ENCODE measurements around the gene ZNF143.
"Not testable (repeated sequence)": the region's sequence is repeated elsewhere in the genome, so short reads cannot be mapped to it uniquely, and the experiment has no call there.

Gene ZNF143

DNA sequence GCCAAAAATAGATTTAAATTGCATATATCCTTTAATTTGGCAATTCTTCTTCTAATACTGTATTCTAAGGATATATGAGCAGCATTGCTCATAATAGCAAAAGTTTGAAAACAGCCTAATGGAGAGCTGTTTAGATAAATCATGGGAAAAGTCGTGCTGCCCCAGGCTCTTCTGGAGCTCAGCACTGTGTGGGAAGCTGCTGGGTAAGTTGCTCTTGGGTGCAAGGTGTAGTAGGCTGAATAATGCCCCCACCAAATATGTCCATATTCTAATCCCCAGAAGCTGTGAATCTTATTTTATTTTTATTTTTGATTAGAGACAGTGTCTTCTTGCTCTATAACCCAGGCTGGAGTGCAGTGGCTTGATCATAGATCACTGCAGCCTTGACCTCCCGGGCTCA is 77.7 kb downstream of the ZNF143 start:
- DNase-seq (ENCODE audit: low read depth in 2 of 2), result no peak

DNA sequence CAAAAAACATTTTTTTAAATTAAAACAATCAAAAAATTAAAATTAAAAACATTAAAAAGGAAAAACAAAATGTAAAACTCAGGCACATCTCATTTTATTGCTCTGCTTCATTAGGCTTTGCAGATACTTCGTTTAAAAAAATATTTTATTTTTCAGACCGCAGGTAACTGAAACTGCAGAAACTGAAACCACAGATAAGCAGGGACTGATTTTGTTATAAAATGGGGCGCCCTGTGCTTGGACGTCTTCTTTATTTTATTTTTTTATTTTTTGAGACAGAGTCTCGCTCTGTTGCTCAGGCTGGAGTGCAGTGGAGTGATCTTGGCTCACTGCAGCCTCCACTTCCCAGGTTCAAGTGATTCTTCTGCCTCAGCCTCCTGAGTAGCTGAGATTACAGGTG is 88.4 kb downstream of the ZNF143 start:
- DNase-seq (ENCODE audit: low read depth in 2 of 2), result not testable (repeated sequence)

DNA sequence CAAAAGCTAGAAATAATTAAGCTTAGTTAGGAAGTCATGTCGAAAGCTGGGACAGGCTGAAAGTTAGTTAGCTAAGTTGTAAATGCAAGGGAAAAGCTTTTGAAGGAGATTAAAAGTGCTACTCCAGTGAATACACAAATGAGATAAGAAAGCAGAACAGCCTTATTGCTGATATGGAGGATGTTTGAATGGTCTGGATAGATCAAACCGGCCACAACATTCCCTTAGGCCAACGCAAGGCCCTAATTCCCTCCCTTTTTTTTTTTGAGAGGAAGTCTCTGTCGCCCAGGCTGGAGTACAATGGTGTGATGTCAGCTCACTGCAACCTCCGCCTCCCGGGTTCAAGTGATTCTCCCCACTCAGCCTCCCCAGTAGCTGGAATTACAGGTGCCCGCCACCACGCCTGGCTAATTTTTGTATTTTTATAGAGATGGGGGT is 89.4 kb downstream of the ZNF143 start:
- DNase-seq (ENCODE audit: low read depth in 2 of 2), result no peak

DNA sequence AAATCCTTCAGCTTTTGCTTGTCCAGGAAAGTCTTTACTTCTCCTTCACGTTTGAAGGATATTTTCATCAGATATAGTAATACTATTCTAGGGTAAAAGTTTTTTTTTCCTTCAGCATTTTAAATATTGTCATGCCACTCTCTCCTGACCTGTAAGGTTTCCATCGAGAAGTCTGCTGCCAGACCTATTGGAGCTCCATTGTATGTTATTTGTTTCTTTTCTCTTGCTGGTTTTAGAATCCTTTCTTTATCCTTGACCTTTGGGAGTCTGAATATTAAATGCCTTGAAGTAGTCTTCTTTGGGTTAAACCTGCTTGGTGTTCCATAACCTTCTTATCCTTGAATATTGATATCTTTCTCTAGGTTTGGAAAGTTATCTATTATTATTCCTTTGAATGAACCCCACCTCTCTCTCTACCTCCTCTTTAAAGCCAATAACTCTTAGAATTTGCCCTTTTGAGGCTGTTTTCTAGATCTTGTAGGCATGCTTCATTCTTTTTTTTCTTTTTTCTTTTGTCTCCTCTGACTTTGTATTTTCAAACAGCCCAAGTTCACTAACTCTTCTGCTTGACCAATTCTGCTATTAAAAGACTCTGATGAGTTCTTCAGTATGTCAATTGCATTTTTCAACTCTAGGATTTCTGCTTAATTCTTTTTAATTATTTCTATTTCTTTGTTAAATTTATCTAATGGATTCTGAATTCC is 100.6 kb downstream of the ZNF143 start:
- DNase-seq (ENCODE audit: low read depth in 2 of 2), result no peak

DNA sequence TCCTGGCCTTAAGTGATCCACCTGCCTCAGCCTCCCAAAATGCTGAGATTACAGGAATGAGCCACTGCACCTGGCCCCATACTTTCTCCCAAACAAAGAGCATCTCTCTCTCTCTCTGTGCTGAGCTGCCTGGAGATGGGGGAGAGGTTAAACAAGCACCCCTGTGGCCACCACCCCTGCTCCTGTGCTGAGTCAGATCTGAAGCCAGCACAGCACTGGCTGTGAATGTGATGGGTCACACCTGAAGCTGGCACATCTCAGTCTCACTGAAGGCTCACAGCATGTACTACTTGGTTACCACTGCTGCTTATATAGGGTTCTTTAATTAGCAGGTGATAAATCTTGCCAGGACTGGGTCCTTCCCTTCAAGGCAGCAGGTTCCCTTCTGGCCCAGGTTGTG is 101.9 kb downstream of the ZNF143 start:
- DNase-seq (ENCODE audit: low read depth in 2 of 2), result no peak

DNA sequence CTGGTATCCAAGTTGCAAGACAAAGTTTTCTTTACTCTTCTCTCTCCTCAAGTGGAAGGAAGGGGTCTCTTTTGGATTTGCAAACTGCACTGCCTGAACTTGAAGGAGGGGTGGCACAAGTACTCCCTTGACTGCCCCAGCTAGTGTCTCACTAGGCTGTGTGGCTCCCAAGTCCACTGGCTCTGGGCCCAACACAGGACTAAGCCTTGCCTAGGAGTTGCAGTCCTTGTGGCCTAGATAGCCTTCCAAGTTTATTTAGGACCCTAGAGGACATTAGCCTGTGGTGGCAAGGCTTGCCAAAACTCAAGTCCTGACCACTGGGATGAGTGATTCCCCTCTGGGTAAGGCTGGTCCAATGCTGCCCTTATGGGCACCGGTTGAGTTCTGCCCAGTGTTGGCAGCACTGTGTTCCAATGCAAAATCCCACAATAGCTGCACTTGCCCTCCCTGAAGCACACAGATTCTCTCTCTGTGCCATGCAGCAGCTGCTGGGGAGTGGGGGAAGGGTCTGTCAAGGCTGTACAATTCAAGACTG is 102.5 kb downstream of the ZNF143 start:
- no peak for DNase-seq (ENCODE audit: low read depth in 2 of 2)

DNA sequence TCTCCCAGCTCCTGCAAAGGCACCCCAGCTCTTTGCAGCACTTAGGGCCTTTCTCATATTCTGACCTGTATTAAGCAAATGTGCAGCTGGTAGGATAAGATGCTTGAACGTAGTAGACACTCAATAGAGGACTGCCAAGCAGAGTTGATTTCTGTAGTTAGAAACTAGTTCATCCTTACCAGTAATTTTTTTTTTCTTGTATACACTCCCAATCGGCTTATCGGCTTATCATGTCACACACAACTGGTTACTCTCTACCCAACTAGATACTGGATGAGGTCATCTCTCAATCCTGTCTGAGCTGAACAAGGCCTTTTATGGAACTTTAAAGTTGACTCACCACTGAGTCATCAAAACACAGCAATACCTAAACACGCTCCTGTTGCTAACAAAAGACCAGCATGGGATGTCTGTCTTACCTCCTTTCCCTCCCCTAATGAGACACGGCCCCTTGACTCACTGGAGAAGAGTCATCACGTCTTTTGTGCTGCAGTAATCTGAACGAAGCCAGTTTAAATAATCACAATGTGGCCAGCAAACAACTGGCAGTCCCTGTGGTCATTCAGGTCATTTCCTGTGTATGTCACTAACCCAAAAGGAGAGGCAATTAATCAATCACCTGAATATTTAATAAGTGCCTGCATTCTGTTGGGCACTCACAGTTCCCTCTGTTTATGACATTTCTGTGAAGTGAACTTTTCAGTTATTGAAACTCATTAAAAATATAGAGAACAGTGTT is 105.2 kb downstream of the ZNF143 start:
- peak; percentile 28 to 50 for DNase-seq (ENCODE audit: low read depth in 2 of 2)

DNA sequence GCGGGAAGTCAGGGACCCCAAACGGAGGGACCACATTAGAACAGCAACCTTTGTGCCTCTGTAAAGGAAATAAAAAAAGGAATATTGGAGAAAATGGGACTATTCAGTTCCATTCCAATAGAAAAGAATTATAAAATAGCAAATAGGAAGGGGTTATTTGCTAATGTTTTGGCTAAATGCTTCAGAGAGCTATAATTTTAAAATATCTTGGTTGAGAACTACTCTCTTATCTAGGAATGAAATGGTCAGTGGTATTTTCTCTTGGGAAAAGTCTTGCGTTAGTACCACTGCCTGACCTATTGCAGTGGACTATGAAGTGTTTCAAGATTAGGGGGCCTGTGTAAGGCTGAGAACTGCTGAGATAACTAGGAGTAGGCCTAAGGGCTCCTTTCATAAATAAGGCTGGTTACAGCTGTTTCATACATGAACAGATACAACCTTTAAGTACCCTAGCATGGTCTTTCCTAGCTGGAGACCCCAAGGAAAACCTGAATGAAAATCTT is 105.8 kb downstream of the ZNF143 start:
- DNase-seq (ENCODE audit: low read depth in 2 of 2), result no peak

DNA sequence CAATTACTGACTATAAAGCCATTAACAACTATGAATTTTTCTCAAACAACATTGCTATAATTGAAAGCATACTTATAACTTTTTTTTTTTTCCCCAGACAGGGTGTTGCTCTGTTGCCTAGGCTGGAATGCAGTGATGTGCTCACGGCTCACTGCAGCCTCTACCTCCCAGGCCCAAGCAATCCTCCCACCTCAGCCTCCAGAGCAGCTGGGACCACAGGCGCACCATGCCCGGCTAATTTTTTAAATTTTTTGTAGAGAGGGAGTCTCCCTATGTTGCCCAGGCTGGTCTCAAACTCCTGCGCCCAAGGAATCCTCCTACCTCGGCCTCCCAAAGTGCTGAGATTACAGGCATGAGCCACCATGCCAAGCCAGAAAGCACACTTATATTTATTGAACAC is 106.6 kb downstream of the ZNF143 start:
- DNase-seq (ENCODE audit: low read depth in 2 of 2), result no peak

DNA sequence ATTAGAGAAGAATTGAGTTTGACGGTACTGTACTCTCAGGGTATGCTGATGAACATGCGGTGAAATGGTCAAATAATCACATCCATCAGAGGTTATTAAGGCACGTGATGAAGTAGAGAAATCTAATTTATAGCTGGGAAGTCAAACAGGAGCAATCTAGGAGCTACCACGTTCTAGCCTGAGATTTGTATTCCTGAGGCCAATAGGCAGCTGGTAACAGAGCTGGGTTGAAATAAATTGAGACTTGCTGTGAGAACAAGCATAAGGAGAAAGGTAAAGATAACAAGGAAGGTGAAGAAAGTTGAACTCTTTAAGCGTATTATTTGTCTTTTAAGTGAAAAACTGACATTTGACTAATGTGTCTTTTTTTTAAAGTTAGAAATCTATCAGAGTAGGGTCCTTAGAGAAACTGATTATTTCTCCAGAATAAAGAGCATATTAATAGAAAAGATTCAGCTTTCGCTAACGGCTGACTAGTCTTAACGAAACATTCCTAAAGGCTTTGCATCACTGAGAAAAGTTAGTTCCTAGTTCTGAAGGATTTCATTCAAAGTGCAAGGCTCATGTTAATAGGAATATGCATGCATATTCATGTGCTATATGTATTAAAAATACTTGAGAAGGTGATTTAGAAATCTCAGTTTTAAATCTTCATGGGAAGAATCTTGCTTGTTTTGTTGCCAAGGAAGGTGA is 107.5 kb downstream of the ZNF143 start:
- DNase-seq (ENCODE audit: low read depth in 2 of 2), result no peak

DNA sequence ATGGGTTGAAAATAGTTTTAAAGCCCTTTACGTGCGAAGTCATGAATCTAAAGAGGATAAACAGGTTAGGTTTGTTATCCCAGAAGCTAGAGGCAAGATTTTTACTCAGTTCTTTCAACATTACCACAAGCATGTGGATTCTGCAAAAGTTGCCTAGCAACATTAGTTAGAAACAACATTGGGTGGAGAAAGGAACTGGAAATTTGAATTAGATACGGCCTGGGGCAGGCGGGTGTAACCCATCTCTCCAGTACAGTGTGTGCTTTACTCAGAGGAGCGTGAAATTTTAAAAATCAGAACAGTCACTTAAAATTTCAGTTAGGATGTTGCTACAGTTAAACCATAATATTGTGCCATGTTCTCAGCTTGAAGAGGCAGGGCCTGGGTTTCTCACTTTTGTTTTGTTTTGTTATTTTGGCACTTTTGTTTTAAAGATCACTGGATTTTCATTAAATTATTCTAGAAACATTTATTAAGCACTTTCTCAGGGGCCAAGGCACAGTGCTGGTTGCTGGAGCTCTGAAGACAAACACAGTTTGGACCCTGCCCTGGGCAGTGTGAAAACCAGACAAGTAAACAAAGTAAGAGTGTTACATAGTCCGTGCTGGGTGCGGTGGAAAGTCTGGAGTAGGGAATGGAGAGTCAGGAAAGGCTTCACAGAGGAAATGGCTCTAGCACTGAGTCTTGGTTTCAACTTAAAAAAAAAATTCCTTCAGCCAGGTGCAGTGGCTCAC is 108.2 kb downstream of the ZNF143 start:
- no peak for DNase-seq (ENCODE audit: low read depth in 2 of 2)

DNA sequence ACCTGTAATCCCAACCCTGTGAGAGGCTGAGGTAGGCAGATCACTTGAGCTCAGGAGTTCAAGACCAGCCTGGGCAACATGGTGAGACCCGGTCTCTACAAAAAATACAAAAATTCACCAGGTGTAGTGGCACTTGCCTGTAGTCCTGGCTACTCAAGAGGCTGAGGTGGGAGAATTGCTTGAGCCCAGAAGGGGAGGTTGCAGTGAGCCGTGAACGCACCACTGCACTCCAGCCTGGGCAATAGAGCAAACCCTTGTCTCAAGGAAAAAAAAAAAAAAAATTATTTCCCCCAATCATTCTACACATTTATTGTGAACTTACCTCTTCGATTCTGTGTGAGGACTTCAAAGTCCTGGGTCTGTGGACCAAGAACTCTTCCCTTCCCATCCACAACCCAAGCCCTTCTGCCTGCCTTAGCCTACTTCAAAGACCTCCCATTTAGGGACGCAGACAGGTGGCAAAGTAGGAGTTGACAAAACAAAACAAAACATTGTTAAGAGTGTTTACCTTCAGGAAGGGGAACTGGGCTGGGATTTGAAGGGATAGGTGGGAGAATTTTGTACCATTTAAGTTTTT is 108.9 kb downstream of the ZNF143 start:
- DNase-seq (ENCODE audit: low read depth in 2 of 2), result no peak

DNA sequence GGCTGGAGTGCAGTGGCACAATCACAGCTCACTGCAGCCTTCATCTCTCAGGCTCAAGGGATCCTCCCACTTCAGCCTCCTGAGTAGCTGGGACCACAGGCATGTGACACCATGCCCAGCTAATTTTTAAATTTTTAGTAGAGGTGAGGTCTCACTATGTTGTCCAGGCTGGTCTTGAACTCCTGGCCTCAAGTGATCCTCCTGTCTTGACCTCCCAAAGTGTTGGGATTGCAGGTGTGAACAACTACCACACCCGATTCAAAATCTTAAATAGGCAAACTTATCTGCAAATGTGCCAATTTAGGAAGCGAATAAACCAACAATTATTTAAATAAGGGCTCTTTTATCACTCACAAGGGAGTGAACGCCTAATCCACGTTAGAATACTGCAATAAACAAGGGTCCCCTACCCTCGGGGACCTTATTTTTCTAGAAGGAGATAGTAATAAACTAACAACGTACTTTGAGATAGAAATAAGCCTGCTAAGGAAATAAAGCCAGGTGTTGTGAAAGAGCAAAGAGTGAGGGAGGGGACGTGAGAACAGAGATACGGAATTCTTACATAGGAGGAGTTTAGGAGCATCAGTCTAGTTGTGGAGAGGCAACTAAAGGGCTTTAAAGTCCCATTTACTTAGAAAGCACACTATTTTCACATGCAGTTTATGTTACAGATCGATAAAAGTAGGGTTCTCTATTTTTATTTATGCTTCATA is 109.7 kb downstream of the ZNF143 start:
- DNase-seq (ENCODE audit: low read depth in 2 of 2), result no peak

DNA sequence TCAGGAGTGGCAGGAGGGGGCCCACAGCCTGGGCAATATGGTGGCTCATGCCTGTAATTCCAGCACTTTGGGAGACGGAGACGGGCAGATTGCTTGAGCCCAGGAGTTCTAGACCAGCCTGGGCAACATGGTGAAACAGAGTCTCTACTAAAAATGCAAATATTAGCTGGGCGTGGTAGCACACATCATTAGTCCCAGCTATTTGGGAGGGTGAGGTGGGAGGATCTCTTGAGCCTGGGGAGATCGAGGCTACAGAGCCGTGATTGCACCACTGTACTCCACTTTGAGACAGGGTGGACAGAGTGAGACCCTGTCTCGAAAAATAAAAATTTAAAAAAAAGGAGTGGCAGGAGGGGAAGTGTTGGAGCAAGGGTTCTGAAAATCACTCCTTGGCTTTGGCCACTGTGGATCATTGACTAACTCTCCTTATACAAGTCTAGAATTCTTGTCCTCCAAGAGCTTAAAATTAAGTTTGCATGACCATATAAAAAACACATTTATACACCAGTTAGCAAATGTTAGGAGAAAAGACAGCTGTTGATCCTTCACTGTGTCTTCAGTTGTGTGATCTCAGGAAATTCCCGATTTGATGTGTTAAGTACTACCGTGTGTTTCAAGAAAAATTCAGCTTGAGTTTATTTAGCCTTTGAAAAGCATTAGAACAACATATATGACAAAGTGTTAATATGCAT is 110.4 kb downstream of the ZNF143 start:
- DNase-seq (ENCODE audit: low read depth in 2 of 2), result no peak

DNA sequence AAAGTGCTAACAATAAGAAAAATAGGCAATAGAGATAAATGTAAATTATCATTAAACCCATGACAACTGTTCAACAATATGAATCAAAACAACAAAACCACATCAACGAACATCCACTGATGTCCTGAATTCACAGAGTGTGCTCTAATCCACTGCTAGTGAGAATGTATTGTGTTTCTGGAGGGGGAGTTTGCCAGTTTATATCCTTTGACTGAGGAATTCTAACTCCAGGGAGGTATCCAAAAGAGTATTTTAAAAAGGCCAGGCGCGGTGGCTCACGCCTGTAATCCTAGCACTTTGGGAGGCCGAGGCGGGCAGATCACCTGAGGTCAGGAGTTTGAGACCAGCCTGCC is 110.9 kb downstream of the ZNF143 start:
- no peak for DNase-seq (ENCODE audit: low read depth in 2 of 2)

DNA sequence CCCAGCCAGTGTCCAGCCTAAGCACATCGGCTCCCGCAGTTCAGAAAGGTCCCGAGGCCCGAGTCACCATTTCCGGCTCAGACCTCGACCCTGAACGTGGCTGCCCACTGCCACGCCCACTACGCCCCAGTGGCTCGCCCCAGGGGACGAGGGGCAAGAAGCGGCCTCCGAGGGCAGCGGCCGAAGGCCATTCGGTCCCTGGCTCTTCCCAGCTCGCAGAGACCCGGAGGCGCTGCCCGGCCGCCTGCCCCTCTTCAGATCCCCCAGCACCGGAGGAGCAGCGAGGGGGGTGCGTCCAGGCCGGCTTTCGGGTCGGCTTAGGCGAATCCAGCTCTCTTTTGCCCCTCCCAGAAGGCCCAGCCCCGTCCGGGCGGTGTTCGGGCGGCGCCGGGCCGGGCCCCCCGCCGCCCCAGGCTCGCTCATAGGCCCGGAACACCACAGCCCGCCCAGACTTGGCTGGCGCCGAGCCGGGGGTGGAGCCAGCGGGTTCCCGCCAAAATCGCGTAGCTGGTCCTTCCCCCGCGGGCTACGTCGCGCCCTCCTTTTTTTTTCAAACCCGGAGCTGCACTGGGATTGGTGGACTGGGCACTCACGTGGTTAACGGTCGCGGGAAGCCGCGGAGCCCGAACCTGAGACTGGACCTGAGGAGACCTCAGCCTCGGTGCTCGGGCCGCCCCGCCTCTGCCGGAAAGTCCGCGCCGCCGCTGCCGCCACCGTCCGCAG is 112.4 kb downstream of the ZNF143 start, which contains the start of gene WEE1:
WEE1 (plus strand) TSS at position 619 of the 723 bp plus-strand sequence. CDS start 264 bp downstream, outside the sequence.
- peak; percentile 97 for DNase-seq (ENCODE audit: low read depth in 2 of 2)

DNA sequence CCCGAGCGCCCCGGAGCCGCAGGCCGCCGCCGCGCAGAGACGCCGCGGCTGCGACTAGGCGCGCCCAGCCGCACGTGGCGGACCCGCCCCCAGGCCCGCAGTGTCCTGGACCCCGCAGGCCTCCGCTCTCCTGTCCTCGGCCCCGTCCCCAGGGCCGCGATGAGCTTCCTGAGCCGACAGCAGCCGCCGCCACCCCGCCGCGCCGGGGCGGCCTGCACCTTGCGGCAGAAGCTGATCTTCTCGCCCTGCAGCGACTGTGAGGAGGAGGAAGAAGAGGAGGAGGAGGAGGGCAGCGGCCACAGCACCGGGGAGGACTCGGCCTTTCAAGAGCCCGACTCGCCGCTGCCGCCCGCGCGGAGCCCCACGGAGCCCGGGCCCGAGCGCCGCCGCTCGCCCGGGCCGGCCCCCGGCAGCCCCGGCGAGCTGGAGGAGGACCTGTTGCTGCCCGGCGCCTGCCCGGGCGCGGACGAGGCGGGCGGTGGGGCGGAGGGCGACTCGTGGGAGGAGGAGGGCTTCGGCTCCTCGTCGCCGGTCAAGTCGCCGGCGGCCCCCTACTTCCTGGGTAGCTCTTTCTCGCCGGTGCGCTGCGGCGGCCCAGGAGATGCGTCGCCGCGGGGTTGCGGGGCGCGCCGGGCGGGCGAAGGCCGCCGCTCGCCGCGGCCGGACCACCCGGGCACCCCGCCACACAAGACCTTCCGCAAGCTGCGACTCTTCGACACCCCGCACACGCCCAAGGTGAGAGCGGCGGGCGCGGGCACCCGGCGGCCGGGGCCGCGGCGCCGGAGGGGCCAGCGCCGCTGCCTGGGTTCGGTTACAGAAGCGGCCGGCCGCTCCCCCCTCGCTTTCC is 113.2 kb downstream of the ZNF143 start:
- peak in 1 of 2 donors; percentile 4 for DNase-seq (ENCODE audit: low read depth in 2 of 2)

DNA sequence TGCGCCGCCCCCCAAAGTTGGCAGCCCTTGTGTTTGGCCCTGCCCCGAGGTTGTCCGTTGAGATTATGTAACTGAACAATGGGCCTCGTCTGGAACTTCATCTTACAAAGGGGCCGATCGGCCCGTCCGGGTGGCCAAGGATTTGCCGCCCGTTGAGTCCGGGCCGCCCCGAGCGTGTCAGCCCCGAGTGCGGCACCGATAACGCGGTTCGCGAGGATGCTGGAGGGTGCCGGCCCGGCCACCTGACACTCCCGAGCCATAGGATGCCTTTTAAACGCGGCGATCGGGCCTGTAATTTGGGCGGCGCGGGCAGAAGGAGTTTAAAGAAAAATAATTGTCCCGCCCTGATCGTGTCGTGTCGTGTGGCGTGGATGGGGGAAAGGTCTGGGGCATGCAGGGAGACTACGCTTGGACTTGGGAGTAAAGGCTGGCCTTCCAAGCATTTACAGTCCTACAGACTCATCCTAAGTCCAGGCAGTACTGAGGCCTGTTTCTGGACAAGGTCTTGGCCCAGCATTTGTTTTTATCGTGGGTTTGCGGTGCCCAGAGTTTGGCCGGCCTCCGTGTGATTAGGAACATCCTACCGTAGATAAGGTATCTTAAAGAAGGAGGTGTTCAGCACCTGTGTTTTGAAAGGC is 113.9 kb downstream of the ZNF143 start:
- peak in 1 of 2 donors; percentile 17 for DNase-seq (ENCODE audit: low read depth in 2 of 2)

Measured in stimulated activated CD4-positive, alpha-beta T cell treated with anti-CD3 and anti-CD28 coated beads, Interleukin-4, amount 100 ng/mL, for 48 hours (primary cell).